Ovary (tissue), 9 donors: Measurements from ENCODE around the gene IFNE. TPM values are rescaled to one million over a fixed set of nuclear protein-coding genes. Genes with fewer than 3 reads are reported as not detected.

Source experiments
- DNase-seq, 5 donors: peaks; one replicate each; pipeline ENCODE4 v3.0.0-alpha.2; 2019 to 2020
- H3K27ac ChIP-seq, 2 donors: fragments of 200-600 bp; one replicate each; pipeline versions ENCODE4 v1.5.1 to v1.8.0; 2019 to 2022
- H3K27me3 ChIP-seq: fragments of 200-600 bp; one replicate; pipeline ENCODE4 v1.8.0; 2022
- H3K36me3 ChIP-seq: fragments of 200-600 bp; sonication (generic); one replicate; pipeline ENCODE4 v1.5.1; 2019
- H3K4me1 ChIP-seq: one replicate; pipeline ENCODE4 v1.8.1; 2013; ENCODE audit warnings: mild to moderate bottlenecking, moderate library complexity; ENCODE audit not compliant: insufficient read depth
- H3K4me3 ChIP-seq: fragments of 200-600 bp; sonication (generic); one replicate; pipeline ENCODE4 v1.5.1; 2017
- H3K9me3 ChIP-seq, 2 donors: fragments of 200-600 bp in 1 of 2; sonication (generic) in 1 of 2; one replicate each; pipeline versions ENCODE4 v1.5.1 to v1.8.1; 2013 to 2019; ENCODE audit warnings: mild to moderate bottlenecking in 1 of 2, moderate library complexity in 1 of 2
- EP300 ChIP-seq: sonication (generic); formaldehyde crosslinking; IDR thresholded peaks from one replicate; pipeline ENCODE4 v1.6.1; 2017; ENCODE audit warnings: antibody characterized with exemption
- POLR2A ChIP-seq: fragments of 450-650 bp; IDR thresholded peaks from one replicate; pipeline ENCODE4 v1.6.1; 2017; ENCODE audit warnings: antibody characterized with exemption, mild to moderate bottlenecking, moderate library complexity
- WGBS, 3 donors: extraction: QIAGEN DNeasy Blood & Tissue Kit in 1 of 3; methylation state at CpG; one replicate each; pipeline versions ENCODE4 v1.1.5 to v1.1.7; 2013 to 2017; 5-methylcytosine and 5-hydroxymethylcytosine counted together
- intact Hi-C, 4 donors: fragments of 100-400 bp; cut with DNase I; formaldehyde crosslinking; loops; one replicate each; pipeline versions ENCODE4 v1.11.0 to v1.15.1; 2022 to 2023
- polyA plus RNA-seq, 2 donors: library from polyadenylated mRNA; stranded (reverse); fragments of 200-250 nt in 1 of 2; fragments of 350-450 nt in 1 of 2; fragmentation: Illumina TruSeq in 1 of 2; extraction: RNeasy Lipid Tissue Mini Kit (QIAGEN cat#74804) in 1 of 2; gene quantifications; one replicate each; pipeline ENCODE4 v1.2.3, GENCODE V29; 2013 to 2014
- total RNA-seq, 7 donors: library from RNA; depleted of rRNA in 2 of 7; stranded (reverse); fragments of >200 nt in 2 of 7; fragmentation: NEBNext Ultra II Directional in 3 of 7; extraction: Animal tissue kit (Norgen Biotek cat#: 25700) in 3 of 7; gene quantifications; one replicate each; pipeline versions ENCODE4 v1.1.0 to v1.2.4, GENCODE V29; 2016 to 2023
- TF ChIP-seq, protein P1 (sequence below), 3 donors: fragments of 450-650 bp in 2 of 3; fragments of 200-600 bp in 1 of 3; IDR thresholded peaks; one replicate each; pipeline versions ENCODE4 v1.5.1 to v1.8.0; 2016 to 2022; ENCODE audit warnings: antibody characterized with exemption in 3 of 3, mild to moderate bottlenecking in 1 of 3
- donor health status: DM: no; HTN: no; CAD: no; lungs with moderate emphysema.
- donor health status: DM: no; HTN: no; CAD: no.
- donor health status: Bipolar disorder and iron deficiency.
- donor health status: DM: yes; HTN: yes; CAD: no.
- donor health status: DM: no; HTN: no; CAD: no.
- donor health status: DM: yes; HTN: yes; CAD: no.

IFNE gene
- total and polyA plus RNA-seq, 9 donors, result 0.34 TPM; not detected in 8

DNA sequence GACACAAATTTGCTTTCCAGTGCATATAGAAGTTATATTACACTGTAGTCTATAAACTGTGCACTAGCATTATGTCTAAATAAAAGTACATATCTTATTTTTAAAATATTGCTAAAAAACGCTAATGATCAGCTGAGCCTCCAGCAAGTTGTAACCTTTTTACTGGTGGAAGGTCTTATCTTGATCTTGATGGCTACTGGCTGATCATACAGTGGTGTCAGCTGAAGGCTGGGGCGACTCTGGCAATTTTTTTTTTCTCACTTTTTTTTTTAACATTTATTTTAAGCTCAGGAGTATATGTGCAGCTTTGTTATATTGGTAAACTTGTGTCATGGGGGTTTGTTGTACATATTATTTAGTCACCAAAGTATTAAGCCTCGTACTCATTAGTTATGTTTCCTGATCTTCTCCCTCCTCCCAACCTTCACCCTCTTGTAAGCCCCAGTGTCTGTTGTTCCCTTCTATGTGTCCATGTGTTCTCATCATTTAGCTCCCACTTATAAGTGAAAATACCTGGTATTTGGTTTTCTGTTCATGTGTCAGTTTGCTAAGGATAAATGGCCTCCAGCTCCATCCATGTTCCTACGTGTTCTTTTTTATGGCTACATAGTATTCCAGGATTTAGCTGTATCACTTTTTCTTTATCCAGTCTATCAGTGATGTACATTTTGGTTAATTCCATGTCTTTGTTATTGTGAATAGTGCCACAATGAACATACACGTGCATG lies 38.6 kb upstream of the IFNE start:
- WGBS, 3 donors, result 78 to 86% (median 79%) methylated on average over 5 of the region's 5 CpGs
- DNase-seq, result no peak
- no peak overlapping the region for H3K4me3 ChIP-seq
- H3K27ac ChIP-seq, result no peak overlapping the region
- H3K4me1 ChIP-seq, result no peaks in the 10 kb centered on the region
- TF ChIP-seq POLR2A, result no peak
- TF ChIP-seq EP300, result no peak
- TF ChIP-seq, protein P1, sequence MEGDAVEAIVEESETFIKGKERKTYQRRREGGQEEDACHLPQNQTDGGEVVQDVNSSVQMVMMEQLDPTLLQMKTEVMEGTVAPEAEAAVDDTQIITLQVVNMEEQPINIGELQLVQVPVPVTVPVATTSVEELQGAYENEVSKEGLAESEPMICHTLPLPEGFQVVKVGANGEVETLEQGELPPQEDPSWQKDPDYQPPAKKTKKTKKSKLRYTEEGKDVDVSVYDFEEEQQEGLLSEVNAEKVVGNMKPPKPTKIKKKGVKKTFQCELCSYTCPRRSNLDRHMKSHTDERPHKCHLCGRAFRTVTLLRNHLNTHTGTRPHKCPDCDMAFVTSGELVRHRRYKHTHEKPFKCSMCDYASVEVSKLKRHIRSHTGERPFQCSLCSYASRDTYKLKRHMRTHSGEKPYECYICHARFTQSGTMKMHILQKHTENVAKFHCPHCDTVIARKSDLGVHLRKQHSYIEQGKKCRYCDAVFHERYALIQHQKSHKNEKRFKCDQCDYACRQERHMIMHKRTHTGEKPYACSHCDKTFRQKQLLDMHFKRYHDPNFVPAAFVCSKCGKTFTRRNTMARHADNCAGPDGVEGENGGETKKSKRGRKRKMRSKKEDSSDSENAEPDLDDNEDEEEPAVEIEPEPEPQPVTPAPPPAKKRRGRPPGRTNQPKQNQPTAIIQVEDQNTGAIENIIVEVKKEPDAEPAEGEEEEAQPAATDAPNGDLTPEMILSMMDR (IDR thresholded peaks at IDR 0.05), result no peak
- no peaks in the 10 kb centered on the region for H3K27me3 ChIP-seq
- H3K9me3 ChIP-seq, result no peaks in the 10 kb centered on the region
- intact Hi-C loops, result no loop called here
- no peaks in the 10 kb centered on the region for H3K36me3 ChIP-seq

DNA sequence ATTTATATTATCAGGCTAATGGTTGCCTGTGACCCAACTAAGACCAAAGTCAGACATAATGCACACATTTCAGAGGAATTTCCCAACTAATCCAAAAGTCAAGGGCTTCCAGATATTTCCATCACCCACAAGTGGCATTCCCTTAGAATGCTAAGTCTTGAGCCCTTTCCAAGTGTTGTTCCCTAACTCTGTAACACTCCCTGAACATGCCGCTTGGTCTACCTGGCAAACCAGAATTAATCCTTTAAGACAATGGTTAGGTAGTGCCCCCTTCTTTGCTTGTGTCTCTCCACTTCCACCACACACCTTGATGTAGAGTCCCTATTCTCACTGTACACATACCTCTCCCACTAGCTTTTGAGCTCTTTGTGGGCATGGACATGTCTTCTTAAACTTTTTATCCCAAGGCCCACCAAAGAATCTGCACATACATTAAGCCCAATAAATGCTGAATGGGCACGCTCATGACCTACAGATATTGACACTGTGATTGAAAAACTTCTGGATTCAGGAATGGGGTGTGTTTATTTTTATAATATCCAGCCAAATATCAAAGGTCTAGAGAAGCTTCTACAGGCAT lies 37.8 kb upstream of the IFNE start:
- Histone ChIP-seq H3K36me3 (no peaks in the 10 kb centered on the region), H3K9me3 (no peaks in the 10 kb centered on the region), H3K4me3 (no peak overlapping the region), H3K4me1 (no peaks in the 10 kb centered on the region), H3K27ac (no peak overlapping the region), H3K27me3 (no peaks in the 10 kb centered on the region)
- intact Hi-C loops, result no loop called here
- WGBS, 3 donors, result 87 to 96% (median 95%) methylated on average over 2 of the region's 2 CpGs
- TF ChIP-seq, protein P1 (IDR thresholded peaks at IDR 0.05), result no peak
- DNase-seq, result no peak

DNA sequence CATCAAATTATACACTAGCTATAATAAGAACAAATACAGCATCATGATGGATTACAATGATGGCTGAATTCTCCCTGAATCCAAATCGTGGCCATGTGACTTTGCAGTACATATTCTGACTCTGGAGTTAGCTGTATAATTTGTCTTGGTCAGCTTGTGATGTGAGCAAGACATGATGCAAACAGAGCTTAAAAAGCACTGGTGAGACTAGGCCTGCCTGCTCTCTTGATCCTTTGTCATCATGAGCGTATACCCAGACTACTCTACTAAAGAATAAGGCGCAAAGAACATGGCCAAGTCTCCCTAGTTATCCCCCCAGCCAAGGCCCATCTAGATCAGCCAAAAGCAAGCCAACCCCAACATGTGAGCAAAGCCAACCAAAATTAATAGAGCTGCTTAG lies 34.7 kb upstream of the IFNE start:
- intact Hi-C loops, result no loop called here
- Histone ChIP-seq H3K9me3 (no peaks in the 10 kb centered on the region), H3K4me3 (no peak overlapping the region), H3K36me3 (no peaks in the 10 kb centered on the region), H3K27ac (no peak overlapping the region), H3K4me1 (no peaks in the 10 kb centered on the region), H3K27me3 (no peaks in the 10 kb centered on the region)
- DNase-seq, result no peak
- TF ChIP-seq, protein P1 (IDR thresholded peaks at IDR 0.05), result no peak
- TF ChIP-seq POLR2A (no peak), EP300 (no peak)
- WGBS, 3 donors, result 87 to 89% (median 88%) methylated on average over 3 of the region's 3 CpGs

DNA sequence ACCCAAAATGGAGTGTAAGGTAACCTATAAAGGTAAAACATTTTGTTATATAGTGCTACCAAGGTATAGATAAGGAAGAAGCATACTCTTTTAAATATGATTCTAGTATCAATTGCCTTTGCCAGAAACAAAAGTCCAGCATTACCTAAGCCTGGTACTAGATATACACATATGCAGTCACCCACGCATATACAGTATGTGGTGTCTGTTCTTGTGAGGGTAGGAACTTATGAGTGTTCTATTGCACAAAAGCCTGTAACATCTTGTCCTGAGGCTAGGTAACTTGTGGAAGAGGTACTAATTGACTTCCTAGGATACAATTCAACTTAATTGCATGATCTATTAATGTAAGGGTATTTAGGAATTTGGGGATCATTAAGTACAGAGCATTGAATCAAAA lies 31.3 kb upstream of the IFNE start:
- Histone ChIP-seq H3K36me3 (no peaks in the 10 kb centered on the region), H3K9me3 (no peaks in the 10 kb centered on the region), H3K27ac (no peak overlapping the region), H3K4me1 (no peaks in the 10 kb centered on the region), H3K4me3 (no peak overlapping the region), H3K27me3 (no peaks in the 10 kb centered on the region)
- DNase-seq, result no peak
- TF ChIP-seq, protein P1 (IDR thresholded peaks at IDR 0.05), result no peak
- intact Hi-C loops, result no loop called here
- 86 to 100% (median 96%) methylated on average over 1 of the region's 1 CpG for WGBS, 3 donors
